Suppressor macrophage treated with lipopolysaccharide for 1 hour (primary cell): ENCODE results near the gene CLIP1.
"Not testable (repeated sequence)": the region's sequence is repeated elsewhere in the genome, so short reads cannot be mapped to it uniquely, and the experiment has no call there.

Experiments used
- DNase-seq, 3 donors: peaks; one replicate each; pipeline ENCODE4 v3.0.0-alpha.2; 2020 to 2022

The CLIP1 gene

GRCh38 chr12:122429043-122429442 lies 6.6 kb upstream of the CLIP1 start:
- not testable (repeated sequence) for DNase-seq

DNA sequence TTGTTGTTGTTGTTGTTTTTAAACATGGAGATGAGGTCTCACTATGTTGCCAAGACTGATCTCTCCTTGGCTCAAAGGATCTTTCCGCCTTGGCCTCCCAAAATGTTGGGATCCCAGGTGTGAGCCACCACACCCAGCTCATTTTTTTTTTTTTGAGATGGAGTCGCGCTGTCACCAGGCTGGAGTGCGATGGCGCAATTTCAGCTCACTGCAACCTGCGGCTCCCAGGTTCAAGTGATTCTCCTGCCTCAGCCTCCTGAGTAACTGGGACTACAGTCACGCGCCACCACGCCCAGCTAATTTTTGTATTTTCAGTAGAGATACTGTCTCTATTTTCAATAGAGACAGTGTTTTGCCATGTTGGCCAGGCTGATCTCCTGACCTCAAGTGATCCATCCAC lies 4.9 kb upstream of the CLIP1 start:
- no peak for DNase-seq

DNA sequence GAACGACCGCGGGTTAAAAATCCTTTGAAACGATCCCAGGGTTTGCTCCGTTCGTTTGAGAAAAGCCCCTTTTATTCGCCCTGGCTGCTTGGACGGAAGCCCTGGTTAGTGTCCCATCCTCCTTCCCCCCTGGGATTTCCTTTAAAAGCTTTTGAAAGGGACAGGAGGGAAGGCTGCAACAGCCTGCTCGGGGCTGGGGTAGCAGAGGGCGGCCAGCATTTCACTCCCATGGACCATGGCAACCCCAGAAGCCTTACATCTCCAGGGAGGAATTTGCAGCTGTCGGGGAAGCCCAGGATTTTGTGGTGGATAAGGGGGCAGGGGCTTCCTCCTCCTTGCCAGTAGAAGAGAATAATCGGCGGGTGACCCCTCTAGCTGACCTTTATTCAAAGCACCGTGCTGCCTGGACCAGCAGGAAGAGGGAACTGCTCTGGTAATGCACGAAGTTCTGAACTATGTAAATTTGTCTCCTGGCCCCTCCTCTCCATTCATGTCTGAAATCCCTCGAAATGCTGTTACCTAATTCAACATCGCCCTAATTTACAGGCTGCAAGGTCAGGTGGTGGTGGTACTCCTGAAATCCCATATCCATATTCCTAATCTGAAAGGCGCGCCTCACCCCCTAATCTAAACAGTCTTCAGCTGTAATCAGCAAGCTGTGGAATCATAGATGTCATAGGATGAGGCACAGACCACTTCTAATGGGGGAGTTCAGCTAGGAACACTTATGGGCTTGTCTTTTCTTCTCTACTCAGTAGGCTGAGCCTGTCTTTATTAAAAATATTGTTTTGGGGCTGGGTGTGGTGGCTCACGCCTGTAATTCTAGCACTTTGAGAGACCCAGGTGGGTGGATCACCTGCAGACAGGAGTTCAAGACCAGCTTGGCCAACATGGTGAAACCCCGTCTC lies 1.0 kb upstream of the CLIP1 start:
- DNase-seq, result peak; percentile 40 to 59 (median 43)

GRCh38 chr12:122422730-122423257 lies 325 bp upstream of the CLIP1 start:
- DNase-seq, result peak; percentile 43 to 80 (median 53)

DNA sequence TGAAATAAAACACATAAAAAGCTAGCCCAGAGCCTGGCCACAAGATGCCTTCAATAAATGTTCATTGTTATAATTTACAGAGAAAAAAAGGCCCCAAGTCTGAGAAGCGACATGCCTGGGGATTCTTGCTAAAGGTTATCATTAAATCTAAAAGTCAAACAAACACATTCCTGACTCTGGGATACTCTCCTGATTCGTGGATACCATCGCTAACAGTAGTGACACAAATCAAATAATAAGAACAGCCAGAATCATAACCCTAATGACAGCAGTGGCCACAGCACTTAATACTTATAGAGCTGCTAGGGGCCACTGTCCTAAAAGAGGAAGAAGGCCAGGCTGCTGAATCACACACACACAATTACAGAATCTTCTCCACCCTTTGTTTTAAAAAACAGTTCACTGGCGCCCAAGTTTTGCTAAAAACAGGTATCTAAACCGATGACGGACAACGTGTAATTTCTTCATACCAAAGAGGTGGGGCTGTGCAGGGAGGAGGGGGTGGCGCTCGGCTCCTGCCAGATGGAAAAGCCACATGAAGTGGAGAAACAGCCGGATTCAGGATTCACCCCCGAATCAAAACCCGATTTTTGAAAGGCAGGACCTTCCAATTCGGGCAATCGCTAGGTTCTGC lies 1.2 kb downstream of the CLIP1 start:
- DNase-seq, result peak; percentile 64 to 79 (median 73)

DNA sequence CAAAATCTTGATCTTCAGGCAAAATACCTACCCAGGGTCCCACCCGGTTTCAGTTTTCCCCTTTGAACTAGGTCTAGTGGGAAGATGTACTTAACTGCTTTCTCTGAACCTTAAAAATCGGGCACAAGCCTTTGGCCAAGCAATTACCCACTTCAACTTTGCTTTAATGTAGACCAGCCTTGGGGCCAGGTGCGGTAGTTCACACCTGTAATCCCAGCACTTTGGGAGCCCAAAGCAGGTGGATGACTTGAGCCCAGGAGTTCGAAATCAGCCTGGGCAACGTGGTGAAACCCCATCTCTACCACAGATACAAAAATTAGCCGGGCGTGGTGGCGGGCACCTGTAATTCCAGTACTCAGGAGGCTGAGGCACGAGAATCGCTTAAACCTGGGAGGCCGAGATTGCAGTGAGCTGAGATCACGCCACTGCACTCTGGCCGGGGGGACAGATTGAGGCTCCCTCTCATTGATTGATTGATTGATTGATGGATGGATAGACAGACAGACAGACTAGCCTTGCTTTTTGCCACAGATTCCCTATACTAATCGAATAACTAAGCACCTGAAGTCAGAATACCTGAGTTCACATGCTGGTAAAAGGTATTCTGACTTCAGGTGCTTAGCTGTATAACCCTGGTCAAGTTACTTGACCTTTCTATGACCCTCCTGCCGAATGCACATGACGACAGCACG lies 1.9 kb downstream of the CLIP1 start:
- no peak for DNase-seq

GRCh38 chr12:122419094-122419493 lies 3.4 kb downstream of the CLIP1 start:
- not testable (repeated sequence) for DNase-seq

DNA sequence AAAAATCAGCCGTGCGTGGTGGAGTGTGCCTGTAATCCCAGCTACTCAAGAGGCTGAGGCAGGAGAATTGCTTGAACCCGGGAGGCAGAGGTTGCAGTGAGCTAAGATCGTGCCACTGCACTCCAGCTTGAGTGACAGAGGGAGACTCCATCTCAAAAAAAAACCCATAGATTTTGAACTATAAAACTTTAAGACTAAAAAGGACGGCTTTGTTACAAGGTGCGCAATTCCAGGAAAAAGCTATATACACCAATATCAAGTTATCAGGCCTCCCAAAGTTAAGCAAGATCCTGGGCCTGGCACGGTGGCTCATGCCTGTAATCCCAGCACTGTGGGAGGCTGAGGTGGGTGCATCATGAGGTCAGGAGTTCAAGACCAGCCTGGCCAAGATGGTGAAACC lies 6.8 kb downstream of the CLIP1 start:
- not testable (repeated sequence) for DNase-seq

GRCh38 chr12:122413516-122414404 lies 8.7 kb downstream of the CLIP1 start:
- DNase-seq, result peak; percentile 53 to 73 (median 64)

GRCh38 chr12:122412851-122413433 lies 9.5 kb downstream of the CLIP1 start:
- peak in 2 of 3 donors; percentile 30 to 53 for DNase-seq

DNA sequence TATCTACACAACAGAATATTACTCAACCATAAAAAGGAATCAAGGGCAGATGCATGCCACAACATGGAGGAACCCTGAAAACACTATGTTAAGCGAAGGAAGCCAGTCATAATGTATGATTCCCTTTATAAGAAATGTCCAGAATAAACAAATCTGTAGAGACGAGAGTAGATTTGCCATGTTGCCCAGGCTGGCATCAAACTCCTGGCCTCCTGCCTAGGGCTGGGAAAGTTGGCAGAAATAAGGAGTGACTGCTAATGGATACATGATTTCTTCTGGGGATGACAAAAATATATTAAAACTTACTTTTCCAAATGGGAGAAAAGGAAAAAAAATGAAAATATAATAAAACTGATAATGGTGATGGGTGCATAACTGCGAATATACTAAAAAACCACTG lies 10.9 kb downstream of the CLIP1 start:
- no peak for DNase-seq

DNA sequence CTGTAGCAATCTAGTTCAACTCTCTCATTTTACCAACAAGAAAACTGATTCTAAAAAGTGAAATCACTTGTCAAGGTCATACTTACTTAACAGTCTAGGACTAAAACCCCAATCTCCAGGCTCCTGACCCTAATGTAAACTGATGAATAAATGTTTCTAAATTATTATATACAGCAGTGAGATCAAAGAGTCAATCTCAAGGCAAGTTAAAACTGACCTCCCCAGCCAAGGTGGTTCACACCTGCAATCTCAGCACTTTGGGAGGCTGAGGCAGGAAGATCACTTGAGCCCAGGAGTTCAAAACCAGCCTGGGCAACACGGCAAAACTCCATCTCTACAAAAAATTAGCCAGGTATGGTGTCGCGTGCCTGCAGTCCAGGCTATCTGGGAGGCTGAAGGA lies 15.3 kb downstream of the CLIP1 start:
- no peak for DNase-seq

DNA sequence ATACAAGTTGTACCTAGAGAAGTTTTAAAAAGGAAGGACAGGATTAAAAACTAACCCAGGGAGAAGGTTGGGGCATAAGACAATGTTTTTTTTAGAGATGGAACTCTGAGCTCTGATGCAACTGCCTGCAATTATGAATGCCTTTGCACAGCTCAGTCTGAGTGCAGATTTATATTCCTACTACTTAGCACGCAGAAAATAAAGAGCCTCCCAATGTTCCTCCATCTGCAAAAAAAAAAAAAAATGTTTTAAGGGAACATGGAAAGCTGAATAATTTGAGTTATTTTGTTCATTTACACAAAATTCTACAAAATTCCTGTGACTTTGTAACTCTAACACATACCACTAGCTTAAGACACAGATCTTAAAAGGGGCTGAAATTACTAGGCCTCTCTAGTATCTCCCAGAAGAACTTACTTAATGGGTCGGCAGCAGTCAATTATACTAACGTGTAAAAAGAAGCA lies 15.7 kb downstream of the CLIP1 start:
- DNase-seq, result no peak

- DNase-seq, result no peak
These were observed 18.6 kb downstream of the CLIP1 start for GRCh38 chr12:122403831-122404230.

GRCh38 chr12:122403115-122403770 lies 19.2 kb downstream of the CLIP1 start:
- DNase-seq, result peak in 1 of 3 donors; percentile 22

GRCh38 chr12:122402264-122402663 lies 20.2 kb downstream of the CLIP1 start:
- DNase-seq, result no peak

- DNase-seq, result peak; percentile 78 to 85 (median 80)
These were observed 22.7 kb downstream of the CLIP1 start for GRCh38 chr12:122399592-122400373.

DNA sequence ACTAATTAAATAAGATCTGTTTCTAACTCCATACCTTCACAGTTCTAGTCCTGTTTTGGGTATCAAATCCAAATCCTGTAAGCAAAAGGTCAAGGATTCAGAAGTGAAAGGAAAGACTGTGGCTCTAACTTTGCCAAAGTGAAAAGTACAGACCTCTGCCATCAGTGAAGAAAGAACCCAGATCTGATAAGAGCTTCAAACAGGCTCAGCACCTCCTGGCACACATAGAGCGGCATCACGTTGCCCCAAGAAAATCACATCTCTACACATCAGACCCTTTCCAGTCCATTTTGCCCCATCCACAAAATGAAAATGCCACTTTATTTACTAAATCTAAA lies 23.2 kb downstream of the CLIP1 start:
- peak in 1 of 3 donors; percentile 27 for DNase-seq

DNA sequence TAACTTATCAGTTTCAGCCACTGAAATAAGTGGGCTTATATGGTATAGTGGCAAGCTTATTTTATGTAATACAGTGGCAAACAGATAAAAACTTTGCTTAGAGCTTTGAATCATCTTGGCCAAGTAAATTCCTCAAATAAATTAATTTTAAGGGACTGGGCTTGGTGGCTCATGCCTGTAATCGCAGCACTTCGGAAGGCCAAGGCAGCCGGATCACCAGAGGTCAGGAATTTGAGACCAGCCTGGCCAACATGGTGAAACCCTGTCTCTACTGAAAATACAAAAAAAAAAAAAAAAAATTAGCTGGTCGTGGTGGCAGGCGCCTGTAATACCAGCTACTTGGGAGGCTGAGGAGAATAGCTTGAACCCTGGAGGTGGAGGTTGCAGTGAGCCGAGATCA lies 24.5 kb downstream of the CLIP1 start:
- not testable (repeated sequence) for DNase-seq

DNA sequence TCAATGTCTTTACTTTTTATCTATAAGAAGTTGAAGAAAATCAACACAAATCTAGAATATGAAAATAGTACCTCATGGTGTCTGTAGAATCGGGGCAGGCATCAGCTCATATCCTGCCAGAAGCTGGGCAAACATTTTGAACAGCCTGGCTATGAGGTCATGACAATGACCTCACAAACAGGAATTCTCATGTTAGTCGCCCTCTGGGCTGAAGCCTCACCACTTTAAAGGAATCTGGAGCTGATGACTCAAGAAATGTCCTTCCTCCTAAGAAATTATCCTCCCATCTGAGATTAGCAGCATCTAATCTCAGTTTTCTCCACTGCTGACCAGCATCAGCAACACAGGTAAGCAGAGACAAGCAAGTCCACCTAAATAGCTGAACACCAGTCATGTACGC lies 27.1 kb downstream of the CLIP1 start:
- DNase-seq, result peak; percentile 27 to 53 (median 42)
